GM10266 (cell line): ENCODE measurements around the gene KAT2B.

Source experiments
- DNase-seq: peaks from one replicate; pipeline ENCODE4 v3.0.0; 2012; ENCODE audit errors: extremely low spot score
- TF ChIP-seq, protein P1 (sequence below): IDR thresholded peaks from 2 replicates; pipeline ENCODE4 v1.5.1; 2012; ENCODE audit warnings: mild to moderate bottlenecking, low read depth; ENCODE audit not compliant: control insufficient read depth, insufficient read depth; ENCODE audit errors: missing control alignments

Gene KAT2B

DNA sequence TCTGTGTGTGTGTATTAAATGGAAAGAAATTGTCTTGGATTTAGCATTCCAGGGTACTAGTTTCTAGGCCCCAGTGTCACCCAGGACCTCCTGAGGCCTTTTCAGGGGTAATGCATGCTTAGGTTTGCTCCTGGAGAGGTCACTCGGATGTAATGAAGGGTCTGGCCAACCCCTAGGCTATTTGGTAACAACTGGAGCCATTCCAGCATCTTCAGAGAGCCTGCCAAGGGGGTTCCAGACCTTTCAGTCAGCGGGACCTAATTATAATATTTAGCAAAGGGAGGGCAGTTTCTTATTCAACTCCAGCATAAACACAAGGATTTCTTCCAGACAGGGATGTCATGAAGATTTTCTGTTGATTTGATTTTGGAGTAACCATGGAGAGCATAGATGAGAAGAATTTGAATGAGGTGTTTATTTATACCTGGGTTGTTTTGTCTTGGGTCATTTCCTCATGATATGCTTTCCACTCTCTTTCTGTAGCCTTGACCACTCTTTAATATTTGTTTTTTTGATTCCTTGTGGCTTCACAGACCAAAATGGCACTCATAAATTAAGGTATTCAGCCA is 17.4 kb downstream of the KAT2B start:
- TF ChIP-seq, protein P1, sequence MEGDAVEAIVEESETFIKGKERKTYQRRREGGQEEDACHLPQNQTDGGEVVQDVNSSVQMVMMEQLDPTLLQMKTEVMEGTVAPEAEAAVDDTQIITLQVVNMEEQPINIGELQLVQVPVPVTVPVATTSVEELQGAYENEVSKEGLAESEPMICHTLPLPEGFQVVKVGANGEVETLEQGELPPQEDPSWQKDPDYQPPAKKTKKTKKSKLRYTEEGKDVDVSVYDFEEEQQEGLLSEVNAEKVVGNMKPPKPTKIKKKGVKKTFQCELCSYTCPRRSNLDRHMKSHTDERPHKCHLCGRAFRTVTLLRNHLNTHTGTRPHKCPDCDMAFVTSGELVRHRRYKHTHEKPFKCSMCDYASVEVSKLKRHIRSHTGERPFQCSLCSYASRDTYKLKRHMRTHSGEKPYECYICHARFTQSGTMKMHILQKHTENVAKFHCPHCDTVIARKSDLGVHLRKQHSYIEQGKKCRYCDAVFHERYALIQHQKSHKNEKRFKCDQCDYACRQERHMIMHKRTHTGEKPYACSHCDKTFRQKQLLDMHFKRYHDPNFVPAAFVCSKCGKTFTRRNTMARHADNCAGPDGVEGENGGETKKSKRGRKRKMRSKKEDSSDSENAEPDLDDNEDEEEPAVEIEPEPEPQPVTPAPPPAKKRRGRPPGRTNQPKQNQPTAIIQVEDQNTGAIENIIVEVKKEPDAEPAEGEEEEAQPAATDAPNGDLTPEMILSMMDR: no peak
- DNase-seq: no peak

DNA sequence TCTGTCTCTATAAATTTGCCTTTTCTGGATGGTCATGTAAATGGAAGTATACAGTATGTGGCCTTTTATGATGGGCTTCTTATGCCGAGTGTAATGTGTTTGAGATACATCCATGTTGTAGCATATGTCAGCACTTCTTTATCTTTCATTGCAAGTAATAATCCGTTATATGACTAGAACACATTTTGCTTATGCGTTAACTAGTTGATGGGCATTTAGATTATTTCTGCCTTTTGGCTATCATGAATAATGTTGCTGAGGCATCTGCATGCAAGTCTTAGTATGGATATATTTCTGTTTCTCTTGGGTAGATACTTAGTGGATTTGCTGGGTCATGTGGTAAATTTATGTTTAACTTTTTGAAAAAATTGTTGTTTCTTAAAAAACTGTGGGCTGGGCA is 19.7 kb downstream of the KAT2B start:
- TF ChIP-seq, protein P1: no peak
- DNase-seq: no peak

DNA sequence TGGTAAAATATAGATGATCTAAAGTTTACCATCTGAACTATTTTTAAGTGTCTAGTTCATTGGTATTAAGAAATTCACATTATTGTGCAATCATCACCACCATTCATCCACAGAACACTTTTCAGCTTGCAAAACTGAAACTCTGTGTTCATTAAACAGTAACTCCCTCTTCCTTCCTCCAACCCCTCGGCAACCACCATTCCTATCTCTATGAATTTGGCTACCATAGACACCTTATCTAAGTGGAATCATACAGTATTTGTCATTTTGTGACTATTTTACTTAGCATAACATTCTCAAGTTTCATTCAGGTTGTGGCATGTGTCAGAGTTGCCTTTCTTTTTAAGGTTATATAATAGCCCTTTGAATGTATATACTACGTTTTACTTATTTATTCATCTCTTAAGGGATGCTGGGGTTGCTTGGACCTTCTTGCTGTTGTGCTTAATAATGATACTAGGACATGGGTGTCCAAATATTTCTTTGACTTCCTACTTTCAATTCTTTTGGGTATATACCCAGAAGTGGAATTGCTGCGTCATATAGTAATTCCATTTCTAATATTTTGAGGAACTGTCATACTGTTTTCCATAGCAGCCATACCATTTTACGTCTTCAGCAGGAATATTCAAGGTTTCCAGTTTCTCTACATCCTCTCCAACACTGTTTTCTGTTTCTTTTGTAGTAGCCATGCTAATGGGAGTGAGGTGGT is 20.9 kb downstream of the KAT2B start:
- no peak for DNase-seq

DNA sequence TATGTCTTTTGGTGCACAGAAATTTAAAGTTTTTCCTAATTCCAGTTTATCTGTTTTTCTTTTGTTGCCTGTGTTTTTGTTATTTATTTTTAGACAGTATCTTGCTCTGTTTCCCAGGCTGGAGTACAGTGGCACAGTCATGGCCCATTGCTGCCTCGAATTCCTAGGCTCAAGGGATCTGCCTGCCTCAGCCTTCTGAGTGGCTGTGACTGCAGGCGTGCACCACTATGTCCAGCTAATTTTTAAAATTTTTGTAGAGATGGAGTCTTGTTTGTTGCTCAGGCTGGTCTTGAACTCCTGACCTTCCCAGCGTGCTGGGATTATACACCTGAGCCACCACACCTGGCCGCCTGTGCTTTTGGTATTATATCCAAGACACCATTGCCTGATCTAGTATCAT is 22.8 kb downstream of the KAT2B start:
- DNase-seq: no peak

More for the DNA sequence above, 20.9 kb downstream of the KAT2B start:
- TF ChIP-seq, protein P1: no peak

DNA sequence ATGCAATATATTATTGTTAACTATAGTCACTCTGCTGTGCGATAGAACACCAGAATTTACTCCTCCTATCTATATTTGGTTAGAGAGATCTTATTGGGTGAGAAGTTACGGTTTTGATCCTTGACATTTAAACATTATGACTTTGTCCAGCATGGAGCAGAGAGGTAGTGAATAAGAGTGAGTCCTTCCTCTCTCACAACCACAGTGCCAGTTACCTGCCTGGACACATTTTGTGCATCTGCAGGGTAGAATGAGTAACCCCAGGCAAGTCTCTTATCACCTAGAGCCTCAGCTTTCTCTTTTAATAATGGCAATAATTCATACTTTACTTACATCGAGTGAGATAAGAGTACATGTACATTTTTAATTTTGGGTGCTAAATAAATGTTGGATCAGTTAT is 24.1 kb downstream of the KAT2B start:
- DNase-seq: no peak
- TF ChIP-seq, protein P1: no peak

More for the DNA sequence above, 22.8 kb downstream of the KAT2B start:
- TF ChIP-seq, protein P1: no peak

- TF ChIP-seq, protein P1: no peak
These were observed 24.7 kb downstream of the KAT2B start for GRCh38 chr3:20064796-20065564.

DNA sequence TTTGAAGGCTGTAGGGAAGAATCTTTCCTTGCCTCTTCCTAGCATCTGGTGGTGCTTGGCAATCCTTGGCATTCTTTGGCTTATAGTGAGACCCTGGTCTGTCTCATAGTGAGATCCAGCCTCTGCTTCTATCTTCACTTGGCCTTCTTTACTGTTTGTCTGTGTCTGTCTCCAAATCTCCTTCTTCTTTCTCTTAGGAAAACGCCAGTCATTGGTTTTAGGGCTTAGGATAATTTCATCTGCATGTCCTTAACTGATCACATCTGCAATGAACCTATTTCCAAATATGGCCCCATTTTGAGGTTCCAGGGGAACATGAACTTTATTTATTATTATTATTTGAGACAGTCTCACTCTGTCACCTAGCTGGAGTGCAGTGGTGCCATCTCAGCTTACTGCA is 25.8 kb downstream of the KAT2B start:
- TF ChIP-seq, protein P1: no peak

More at GRCh38 chr3:20064796-20065564, 24.7 kb downstream of the KAT2B start:
- no peak for DNase-seq

More for the DNA sequence above, 25.8 kb downstream of the KAT2B start:
- DNase-seq: no peak
